ENCODE results near the gene ARPP19.
"Not testable (repeated sequence)": the region's sequence is repeated elsewhere in the genome, so short reads cannot be mapped to it uniquely, and the experiment has no call there.

Gene ARPP19

DNA sequence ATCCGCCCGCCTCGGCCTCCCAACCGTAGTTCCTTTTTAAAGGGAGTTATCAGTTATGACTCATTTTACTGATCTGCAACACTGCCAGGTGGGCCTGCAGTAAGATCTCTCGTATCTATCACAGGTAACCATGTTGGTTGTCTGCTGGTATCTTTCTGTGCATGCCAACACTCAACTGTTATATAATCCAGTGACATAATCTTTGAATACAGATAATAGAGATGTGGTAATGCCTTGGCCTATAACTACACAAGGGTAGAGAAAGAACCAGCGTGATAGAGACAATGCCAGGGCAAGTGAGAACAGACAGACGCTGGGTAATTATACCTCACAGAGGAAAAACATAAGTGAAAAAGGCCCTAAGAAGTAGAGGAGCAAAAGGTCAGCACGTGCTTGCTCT is 11.0 kb upstream of the ARPP19 start:
- Histone ChIP-seq H3K9me3 (no peaks in the 10 kb centered on the region), H3K4me1 (ENCODE audit: control insufficient read depth in 1 of 2, insufficient read depth in 1 of 2, low read depth in 1 of 2, low read length in 1 of 2) (no peaks in the 10 kb centered on the region), H3K27me3 (no peaks in the 10 kb centered on the region), H3K27ac (no peak overlapping the region), H3K36me3 (peaks cover 28% of the 10 kb centered on the region), H3K4me3 (ENCODE audit: low read depth in 1 of 2, low read length in 1 of 2) (no peak overlapping the region)
- TF ChIP-seq, protein P1, sequence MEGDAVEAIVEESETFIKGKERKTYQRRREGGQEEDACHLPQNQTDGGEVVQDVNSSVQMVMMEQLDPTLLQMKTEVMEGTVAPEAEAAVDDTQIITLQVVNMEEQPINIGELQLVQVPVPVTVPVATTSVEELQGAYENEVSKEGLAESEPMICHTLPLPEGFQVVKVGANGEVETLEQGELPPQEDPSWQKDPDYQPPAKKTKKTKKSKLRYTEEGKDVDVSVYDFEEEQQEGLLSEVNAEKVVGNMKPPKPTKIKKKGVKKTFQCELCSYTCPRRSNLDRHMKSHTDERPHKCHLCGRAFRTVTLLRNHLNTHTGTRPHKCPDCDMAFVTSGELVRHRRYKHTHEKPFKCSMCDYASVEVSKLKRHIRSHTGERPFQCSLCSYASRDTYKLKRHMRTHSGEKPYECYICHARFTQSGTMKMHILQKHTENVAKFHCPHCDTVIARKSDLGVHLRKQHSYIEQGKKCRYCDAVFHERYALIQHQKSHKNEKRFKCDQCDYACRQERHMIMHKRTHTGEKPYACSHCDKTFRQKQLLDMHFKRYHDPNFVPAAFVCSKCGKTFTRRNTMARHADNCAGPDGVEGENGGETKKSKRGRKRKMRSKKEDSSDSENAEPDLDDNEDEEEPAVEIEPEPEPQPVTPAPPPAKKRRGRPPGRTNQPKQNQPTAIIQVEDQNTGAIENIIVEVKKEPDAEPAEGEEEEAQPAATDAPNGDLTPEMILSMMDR (IDR thresholded peaks at IDR 0.05): no peak

DNA sequence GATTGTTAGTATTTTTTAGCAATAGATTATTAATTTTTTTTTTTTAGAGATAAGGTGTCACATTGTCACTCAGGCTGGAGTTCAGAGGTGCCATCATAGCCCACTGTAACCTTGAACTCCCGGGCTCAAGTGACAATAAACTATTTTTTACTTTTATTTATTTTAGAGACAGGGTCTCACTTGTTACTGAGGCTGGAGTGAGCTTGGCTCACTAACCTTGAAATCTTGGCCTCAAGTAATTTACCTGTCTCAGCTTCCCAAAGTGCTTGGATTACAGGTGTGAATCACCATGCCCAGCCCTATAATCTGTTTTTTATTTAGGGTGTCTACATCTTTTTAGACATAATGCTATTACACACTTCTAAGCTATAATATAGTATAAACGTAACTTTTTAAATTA is 7.9 kb upstream of the ARPP19 start:
- Histone ChIP-seq H3K4me1 (ENCODE audit: control insufficient read depth in 1 of 2, insufficient read depth in 1 of 2, low read depth in 1 of 2, low read length in 1 of 2) (no peaks in the 10 kb centered on the region), H3K9me3 (no peaks in the 10 kb centered on the region), H3K27ac (no peak overlapping the region), H3K4me3 (ENCODE audit: low read depth in 1 of 2, low read length in 1 of 2) (no peak overlapping the region), H3K27me3 (no peaks in the 10 kb centered on the region), H3K36me3 (peaks cover 6% of the 10 kb centered on the region)
- TF ChIP-seq, protein P1 (IDR thresholded peaks at IDR 0.05): no peak

DNA sequence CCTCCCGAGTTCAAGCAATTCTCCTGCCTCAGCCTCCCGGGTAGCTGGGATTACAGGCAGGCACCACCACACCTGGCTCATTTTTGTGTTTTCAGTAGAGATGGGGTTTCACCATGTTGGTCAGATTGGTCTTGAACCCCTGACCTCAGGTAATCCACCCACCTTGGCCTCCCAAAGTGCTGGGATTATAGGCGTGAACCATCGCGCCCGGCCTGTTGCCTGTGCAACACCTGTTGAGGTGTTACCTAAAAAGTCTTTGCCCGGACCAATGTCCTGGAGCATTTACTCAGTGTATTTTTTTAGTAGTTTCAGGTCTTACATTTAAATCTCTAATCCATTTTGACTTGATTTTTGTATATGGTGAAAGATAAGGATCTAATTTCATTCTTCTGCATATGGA is 6.7 kb upstream of the ARPP19 start:
- not testable (repeated sequence) for H3K4me3 ChIP-seq (ENCODE audit: low read depth in 1 of 2, low read length in 1 of 2); H3K36me3 ChIP-seq; H3K27me3 ChIP-seq; H3K27ac ChIP-seq; H3K9me3 ChIP-seq; H3K4me1 ChIP-seq (ENCODE audit: control insufficient read depth in 1 of 2, insufficient read depth in 1 of 2, low read depth in 1 of 2, low read length in 1 of 2)

DNA sequence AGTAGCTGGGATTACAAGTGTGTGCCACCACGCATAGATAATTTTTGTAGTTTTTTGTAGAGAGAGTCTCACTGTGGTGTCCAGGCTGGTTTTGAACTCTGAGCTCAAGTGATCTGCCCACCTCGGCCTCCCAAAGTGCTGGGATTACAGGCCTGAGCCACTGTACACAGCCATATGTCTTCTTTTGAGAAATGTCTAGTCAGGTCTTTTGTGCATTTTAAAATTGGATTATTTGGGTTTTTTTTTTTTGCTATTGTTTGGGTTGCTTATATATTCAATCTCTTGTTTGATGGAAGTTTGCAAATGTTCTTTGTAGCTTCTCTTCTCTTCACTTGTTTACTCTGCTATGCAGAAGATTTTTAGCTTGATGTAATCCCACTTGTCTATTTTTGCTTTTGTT is 6.2 kb upstream of the ARPP19 start:
- Histone ChIP-seq H3K27me3 (no peaks in the 10 kb centered on the region), H3K4me3 (ENCODE audit: low read depth in 1 of 2, low read length in 1 of 2) (no peak overlapping the region), H3K36me3 (no peaks in the 10 kb centered on the region), H3K4me1 (ENCODE audit: control insufficient read depth in 1 of 2, insufficient read depth in 1 of 2, low read depth in 1 of 2, low read length in 1 of 2) (no peaks in the 10 kb centered on the region), H3K9me3 (no peaks in the 10 kb centered on the region), H3K27ac (no peak overlapping the region)
- TF ChIP-seq, protein P1 (IDR thresholded peaks at IDR 0.05): no peak

DNA sequence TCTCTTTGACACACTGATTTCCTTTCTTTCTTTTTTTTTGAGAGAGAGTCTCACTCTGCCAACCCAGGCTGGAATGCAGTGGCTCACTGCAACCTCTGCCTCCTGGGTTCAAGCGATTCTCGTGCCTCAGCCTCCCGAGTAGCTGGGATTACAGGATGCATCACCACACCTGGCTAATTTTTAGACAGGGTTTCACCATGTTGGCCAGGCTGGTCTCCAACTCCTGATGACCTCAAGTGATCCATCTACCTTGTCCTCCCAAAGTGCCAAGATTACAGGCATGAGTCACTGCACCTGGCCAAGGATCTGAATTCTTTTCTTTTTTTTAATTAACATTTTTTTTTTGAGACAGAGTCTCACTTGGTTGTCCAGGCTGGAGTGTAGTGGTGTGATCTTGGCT is 5.8 kb upstream of the ARPP19 start:
- H3K9me3 ChIP-seq; H3K27ac ChIP-seq; H3K27me3 ChIP-seq; H3K4me3 ChIP-seq (ENCODE audit: low read depth in 1 of 2, low read length in 1 of 2); H3K4me1 ChIP-seq (ENCODE audit: control insufficient read depth in 1 of 2, insufficient read depth in 1 of 2, low read depth in 1 of 2, low read length in 1 of 2); H3K36me3 ChIP-seq: not testable (repeated sequence)

DNA sequence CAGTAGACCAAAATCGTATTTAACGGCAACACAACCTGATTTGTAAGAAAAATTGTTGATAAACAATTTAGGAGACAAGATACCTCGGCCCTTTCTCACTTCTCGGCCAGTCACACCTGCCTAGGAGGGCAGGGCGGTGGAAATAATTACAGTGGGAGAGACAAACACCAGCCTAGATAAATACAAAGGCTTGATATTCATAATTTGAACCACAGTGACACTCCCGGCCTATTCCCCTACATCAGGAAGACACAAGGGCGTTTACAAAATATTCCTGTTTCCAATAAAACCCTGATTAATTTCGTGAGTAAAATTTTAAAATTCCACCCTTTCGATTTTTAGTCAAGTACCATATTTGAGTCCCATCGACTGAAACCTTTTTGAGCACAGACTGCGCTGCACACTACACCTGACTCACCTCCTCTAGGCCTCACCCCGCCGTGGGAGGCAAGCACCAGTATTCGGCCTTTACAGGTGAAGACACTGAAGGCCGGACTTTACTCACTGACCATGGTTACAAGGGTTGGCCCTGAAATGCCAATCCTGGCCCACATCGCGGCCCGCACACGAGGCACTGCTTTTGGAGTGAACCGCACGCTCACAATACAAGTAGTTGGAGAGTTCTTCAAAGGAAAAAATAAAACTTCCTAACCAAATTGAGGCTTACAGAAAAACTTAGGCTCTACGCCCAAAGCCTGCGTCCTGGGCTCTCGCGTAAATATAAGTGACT is 794 bp downstream of the ARPP19 start:
- Histone ChIP-seq H3K4me3 (ENCODE audit: low read depth in 1 of 2, low read length in 1 of 2) (peak overlapping the region; percentile 89 to 92), H3K36me3 (no peaks in the 10 kb centered on the region), H3K27ac (peak overlapping the region; percentile 95), H3K27me3 (no peaks in the 10 kb centered on the region), H3K9me3 (no peaks in the 10 kb centered on the region), H3K4me1 (ENCODE audit: control insufficient read depth in 1 of 2, insufficient read depth in 1 of 2, low read depth in 1 of 2, low read length in 1 of 2) (peaks cover 31 to 37% of the 10 kb centered on the region in 2 experiments)
- TF ChIP-seq, protein P1 (IDR thresholded peaks at IDR 0.05): no peak

Measured in neutrophil (primary cell).